Subcutaneous adipose tissue (tissue), 4 donors: Measurements from ENCODE around the gene GID8. TPM values are rescaled to one million over a fixed set of nuclear protein-coding genes. Genes with fewer than 3 reads are reported as not detected.

Experiments
- CTCF ChIP-seq: fragments of 450-650 bp; IDR thresholded peaks from one replicate; pipeline ENCODE4 v1.5.1; 2016; ENCODE audit warnings: low read depth, mild to moderate bottlenecking, control low read depth, antibody characterized with exemption, moderate library complexity
- total RNA-seq, 4 donors: library from RNA; depleted of rRNA; stranded (reverse); fragments of >200 nt; gene quantifications; one replicate each; pipeline ENCODE4 v1.1.0, GENCODE V29; 2016

The GID8 gene
- total RNA-seq, 4 donors from 2014 or later = 15.3 to 32.2 (median 23.6) TPM

- no peak for TF ChIP-seq CTCF
These were observed 40.6 kb downstream of the GID8 start for GRCh38 chr20:62978561-62978943.

- no peak for TF ChIP-seq CTCF
These were observed 41.4 kb downstream of the GID8 start for GRCh38 chr20:62979310-62979709.

GRCh38 chr20:62979876-62980373 is 42.0 kb downstream of the GID8 start:
- TF ChIP-seq CTCF = no peak

DNA sequence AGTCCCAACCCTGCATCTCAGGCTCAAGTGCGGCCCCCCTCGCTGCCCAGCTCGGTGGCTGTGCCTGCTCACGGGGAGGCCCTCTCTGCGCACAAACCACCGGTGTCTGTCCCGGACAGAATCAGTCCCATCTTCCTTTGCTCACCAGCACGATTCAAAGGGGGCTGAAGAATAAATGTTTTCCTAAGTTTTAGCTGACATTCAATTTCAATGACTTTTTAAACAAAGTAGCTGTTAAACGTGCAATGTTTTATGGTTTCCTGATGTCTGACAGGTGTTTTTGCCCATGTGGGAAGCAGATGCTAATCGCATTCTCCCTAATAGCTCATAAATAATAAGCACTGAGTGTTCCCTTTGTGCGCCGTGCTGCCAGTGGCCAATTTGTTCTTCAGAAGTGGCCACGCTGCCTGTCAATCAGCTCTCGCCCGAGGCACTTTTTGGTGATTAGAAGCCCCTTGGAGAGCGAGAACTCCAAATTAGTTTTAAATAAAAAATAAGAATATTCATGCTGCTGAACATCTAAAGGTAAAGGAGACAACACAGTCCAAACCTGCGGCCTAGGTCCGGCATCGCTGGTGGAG is 42.5 kb downstream of the GID8 start:
- TF ChIP-seq CTCF = no peak

DNA sequence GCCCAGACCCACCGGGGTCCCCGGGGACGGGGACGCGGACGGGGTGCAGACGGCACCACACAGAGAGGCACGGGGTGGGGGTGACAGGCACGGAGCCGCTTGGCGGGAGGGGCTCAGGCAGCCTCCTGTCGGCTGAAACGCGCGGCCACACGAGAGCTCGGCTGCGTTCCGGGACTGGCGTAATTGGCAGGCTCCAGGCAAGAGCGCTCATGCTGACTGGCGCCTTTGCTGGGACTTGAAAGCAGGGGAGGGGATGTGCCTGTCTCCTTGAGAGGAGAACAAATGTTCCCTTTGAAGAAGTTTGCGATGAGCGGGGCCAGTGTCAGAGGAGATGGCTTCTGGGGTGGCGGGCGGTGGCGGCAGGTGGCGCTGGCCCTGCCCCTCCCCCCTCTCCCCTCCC is 43.0 kb downstream of the GID8 start:
- TF ChIP-seq CTCF = no peak

DNA sequence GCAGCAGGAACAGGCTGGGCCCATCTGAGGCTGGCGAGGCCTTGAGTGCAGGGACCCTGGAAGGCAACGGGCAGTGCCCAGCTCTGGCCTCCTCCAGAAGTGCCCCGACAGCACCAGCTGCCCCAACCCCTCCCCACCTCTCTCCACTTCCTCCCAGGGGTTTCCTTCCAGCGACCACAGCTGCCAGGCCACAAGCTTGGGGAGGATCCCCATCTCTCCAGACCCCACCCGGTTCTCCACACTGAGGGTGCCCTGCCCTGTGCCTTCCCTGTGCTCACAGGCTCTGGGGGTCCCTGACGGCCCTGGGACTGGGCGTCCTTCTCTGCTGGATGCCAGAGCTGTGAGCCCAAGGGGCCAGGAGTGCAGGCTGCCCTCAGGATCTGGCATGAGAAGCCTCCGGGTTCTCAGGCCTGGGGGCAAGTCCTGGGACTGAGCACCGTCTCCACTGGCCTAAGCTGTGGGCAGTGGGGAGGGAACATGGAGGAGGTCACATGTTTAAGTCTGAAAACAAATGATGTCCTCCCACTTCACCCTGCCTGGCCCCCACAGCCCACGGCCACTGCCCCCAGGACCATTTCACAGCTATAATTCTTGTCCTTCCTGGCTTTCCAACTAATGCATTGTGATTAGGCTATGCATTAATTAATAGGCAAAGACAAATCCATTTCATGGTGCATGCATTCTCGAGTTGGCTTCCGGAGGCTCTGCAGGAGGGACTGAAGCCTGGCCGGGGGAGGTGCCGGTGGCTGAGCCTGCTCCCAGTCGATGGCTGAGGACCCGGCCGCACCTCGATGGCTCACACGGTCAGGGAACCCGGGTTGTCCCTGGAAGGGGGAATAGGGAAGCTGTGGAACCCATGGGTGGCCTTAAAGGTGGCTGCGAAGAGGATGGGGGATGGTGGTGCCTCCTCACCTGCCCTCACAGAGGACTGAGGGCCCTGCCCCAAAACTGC is 44.5 kb downstream of the GID8 start:
- no peak for TF ChIP-seq CTCF

- TF ChIP-seq CTCF = no peak
These were observed 45.3 kb downstream of the GID8 start for GRCh38 chr20:62983210-62983609.
